Glomerular endothelial cell (primary cell): ENCODE data around the gene SNX14. TPM values are rescaled to one million over a fixed set of nuclear protein-coding genes. Genes with fewer than 3 reads are reported as not detected.
"Not testable (repeated sequence)": the region's sequence is repeated elsewhere in the genome, so short reads cannot be mapped to it uniquely, and the experiment has no call there.

Experiments used
- DNase-seq: peaks from one replicate; pipeline ENCODE4 v3.0.0-alpha.2; 2011; ENCODE audit warnings: low read depth, low spot score; ENCODE audit errors: extremely low read depth
- total RNA-seq: library from RNA; depleted of rRNA; stranded (reverse); fragments of >200 nt; gene quantifications from 2 replicates; pipeline ENCODE4 v1.2.3, GENCODE V29; 2015

SNX14 gene
- total RNA-seq, 1 donor from 2014 or later, result 111 TPM

- DNase-seq, result no peak
Observed at GRCh38 chr6:85592033-85592432, 1.6 kb downstream of the SNX14 start.

GRCh38 chr6:85591207-85591606, 2.5 kb downstream of the SNX14 start:
- DNase-seq, result no peak

- DNase-seq, result no peak
Observed at GRCh38 chr6:85585741-85586140, 7.9 kb downstream of the SNX14 start.

- not testable (repeated sequence) for DNase-seq
Observed at GRCh38 chr6:85582832-85583231, 10.8 kb downstream of the SNX14 start.

- no peak for DNase-seq
Observed at GRCh38 chr6:85581572-85581971, 12.1 kb downstream of the SNX14 start.

GRCh38 chr6:85580878-85581267, 12.8 kb downstream of the SNX14 start:
- DNase-seq, result no peak

GRCh38 chr6:85580118-85580877, 13.4 kb downstream of the SNX14 start:
- no peak for DNase-seq

GRCh38 chr6:85579581-85579980, 14.1 kb downstream of the SNX14 start:
- DNase-seq, result no peak

- no peak for DNase-seq
Observed at GRCh38 chr6:85576476-85576875, 17.2 kb downstream of the SNX14 start.

GRCh38 chr6:85574932-85575598, 18.6 kb downstream of the SNX14 start:
- no peak for DNase-seq

- DNase-seq, result no peak
Observed at GRCh38 chr6:85569323-85569722, 24.3 kb downstream of the SNX14 start.

- no peak for DNase-seq
Observed at GRCh38 chr6:85568411-85568810, 25.2 kb downstream of the SNX14 start.

- no peak for DNase-seq
Observed at GRCh38 chr6:85565736-85566135, 27.9 kb downstream of the SNX14 start.

- DNase-seq, result not testable (repeated sequence)
Observed at GRCh38 chr6:85564223-85564622, 29.4 kb downstream of the SNX14 start.

GRCh38 chr6:85561750-85562357, 31.8 kb downstream of the SNX14 start:
- DNase-seq, result no peak

- no peak for DNase-seq
Observed at GRCh38 chr6:85556992-85557668, 36.5 kb downstream of the SNX14 start.

GRCh38 chr6:85552652-85553051, 41.0 kb downstream of the SNX14 start:
- DNase-seq, result no peak

GRCh38 chr6:85551264-85551663, 42.4 kb downstream of the SNX14 start:
- DNase-seq, result no peak

- no peak for DNase-seq
Observed at GRCh38 chr6:85547719-85548118, 45.9 kb downstream of the SNX14 start.

- DNase-seq, result no peak
Observed at GRCh38 chr6:85544776-85545175, 48.9 kb downstream of the SNX14 start.

- no peak for DNase-seq
Observed at GRCh38 chr6:85537055-85537494, 56.6 kb downstream of the SNX14 start.
